Activated T-helper 2 cell treated with anti-CD3 and anti-CD28 coated beads, Interferon-gamma antibody, Interleukin-2, Interleukin-4, amounts not matched to agents 10 μg/mL and 5 μg/mL and 100 μg/mL, durations not matched to agents 14 hours and 24 hours and 36 hours (primary cell): ENCODE measurements around the gene OSBPL10. TPM values are rescaled to one million over a fixed set of nuclear protein-coding genes. Genes with fewer than 3 reads are reported as not detected.

Experiments
- DNase-seq: peaks from one replicate; pipeline ENCODE4 v3.0.0; 2021; ENCODE audit warnings: low spot score
- H3K27ac Mint-ChIP-seq: one replicate; pipeline ENCODE4 v1.8.0; 2021; ENCODE audit warnings: mixed read lengths
- H3K27me3 Mint-ChIP-seq: one replicate; pipeline ENCODE4 v1.8.0; 2021; ENCODE audit warnings: low read depth, mixed read lengths
- H3K36me3 Mint-ChIP-seq: one replicate; pipeline ENCODE4 v1.8.0; 2021; ENCODE audit warnings: low read depth, mixed read lengths
- H3K4me1 Mint-ChIP-seq: one replicate; pipeline ENCODE4 v1.8.0; 2021; ENCODE audit warnings: low read depth, mixed read lengths
- H3K4me3 Mint-ChIP-seq: one replicate; pipeline ENCODE4 v1.8.0; 2021; ENCODE audit warnings: low read depth, mild to moderate bottlenecking, moderate library complexity, mixed read lengths
- H3K9me3 Mint-ChIP-seq: one replicate; pipeline ENCODE4 v1.8.0; 2021; ENCODE audit warnings: mixed read lengths
- intact Hi-C: fragments of 100-400 bp; cut with micrococcal nuclease; formaldehyde crosslinking; loops from one replicate; pipeline ENCODE4 v1.15.1; 2023
- total RNA-seq: library from RNA; stranded (reverse); gene quantifications from 2 replicates; pipeline ENCODE4 v1.2.3, GENCODE V29; 2022

The OSBPL10 gene
- total RNA-seq, 1 donor from 2014 or later, result 42.5 TPM

- intact Hi-C loops, result no loop called here
- Mint-ChIP-seq H3K4me1 (peaks cover 10% of the 10 kb centered on the region), H3K27me3 (no peaks in the 10 kb centered on the region), H3K9me3 (no peaks in the 10 kb centered on the region), H3K36me3 (no peaks in the 10 kb centered on the region), H3K4me3 (no peak overlapping the region), H3K27ac (no peak overlapping the region)
- DNase-seq, result no peak
These were observed 273.8 kb downstream of the OSBPL10 start for GRCh38 chr3:31707286-31707685.

- no peak overlapping the region for H3K27ac Mint-ChIP-seq
- no peaks in the 10 kb centered on the region for H3K9me3 Mint-ChIP-seq
- no peaks in the 10 kb centered on the region for H3K27me3 Mint-ChIP-seq
- DNase-seq, result no peak
- H3K4me3 Mint-ChIP-seq, result no peak overlapping the region
- intact Hi-C loops, result no loop called here
- H3K4me1 Mint-ChIP-seq, result peaks cover 10% of the 10 kb centered on the region
- no peaks in the 10 kb centered on the region for H3K36me3 Mint-ChIP-seq
These were observed 275.3 kb downstream of the OSBPL10 start for GRCh38 chr3:31705736-31706135.

- Mint-ChIP-seq H3K4me3 (no peak overlapping the region), H3K36me3 (no peaks in the 10 kb centered on the region), H3K4me1 (peaks cover 8% of the 10 kb centered on the region), H3K27me3 (peaks cover 2% of the 10 kb centered on the region), H3K9me3 (no peaks in the 10 kb centered on the region), H3K27ac (no peak overlapping the region)
- DNase-seq, result no peak
- intact Hi-C loops, result no loop called here
These were observed 276.4 kb downstream of the OSBPL10 start for GRCh38 chr3:31704591-31705179.

GRCh38 chr3:31704156-31704555, 276.9 kb downstream of the OSBPL10 start:
- intact Hi-C loops, result no loop called here
- Mint-ChIP-seq H3K4me1 (peaks cover 8% of the 10 kb centered on the region), H3K9me3 (no peaks in the 10 kb centered on the region), H3K27me3 (peaks cover 2% of the 10 kb centered on the region), H3K27ac (no peak overlapping the region), H3K36me3 (no peaks in the 10 kb centered on the region), H3K4me3 (no peak overlapping the region)
- DNase-seq, result no peak

- Mint-ChIP-seq H3K36me3 (no peaks in the 10 kb centered on the region), H3K4me3 (no peak overlapping the region), H3K4me1 (peaks cover 8% of the 10 kb centered on the region), H3K9me3 (no peaks in the 10 kb centered on the region), H3K27ac (no peak overlapping the region), H3K27me3 (peaks cover 2% of the 10 kb centered on the region)
- intact Hi-C loops, result no loop called here
- DNase-seq, result no peak
These were observed 279.8 kb downstream of the OSBPL10 start for GRCh38 chr3:31701286-31701685.

GRCh38 chr3:31699309-31699953, 281.6 kb downstream of the OSBPL10 start:
- peaks cover 2% of the 10 kb centered on the region for H3K27me3 Mint-ChIP-seq
- intact Hi-C loops, result loop anchor here (5.0 kb wide), 1 partner anchor 147 kb away; no protein-coding TSS in a partner anchor
- no peak for DNase-seq
- no peak overlapping the region for H3K4me3 Mint-ChIP-seq
- no peak overlapping the region for H3K27ac Mint-ChIP-seq
- no peaks in the 10 kb centered on the region for H3K36me3 Mint-ChIP-seq
- H3K9me3 Mint-ChIP-seq, result no peaks in the 10 kb centered on the region
- H3K4me1 Mint-ChIP-seq, result no peaks in the 10 kb centered on the region

GRCh38 chr3:31696815-31697548, 284.1 kb downstream of the OSBPL10 start:
- H3K27ac Mint-ChIP-seq, result no peak overlapping the region
- H3K36me3 Mint-ChIP-seq, result no peaks in the 10 kb centered on the region
- no peaks in the 10 kb centered on the region for H3K9me3 Mint-ChIP-seq
- no peak overlapping the region for H3K4me3 Mint-ChIP-seq
- intact Hi-C loops, result loop anchor here (5.0 kb wide), 1 partner anchor 145 kb away; no protein-coding TSS in a partner anchor
- no peak for DNase-seq
- H3K4me1 Mint-ChIP-seq, result no peaks in the 10 kb centered on the region
- peaks cover 2% of the 10 kb centered on the region for H3K27me3 Mint-ChIP-seq

GRCh38 chr3:31696009-31696297, 285.1 kb downstream of the OSBPL10 start:
- Mint-ChIP-seq H3K36me3 (peaks cover under 1% of the 10 kb centered on the region), H3K4me3 (no peak overlapping the region), H3K27ac (no peak overlapping the region), H3K4me1 (no peaks in the 10 kb centered on the region), H3K9me3 (no peaks in the 10 kb centered on the region), H3K27me3 (peaks cover 2% of the 10 kb centered on the region)
- intact Hi-C loops, result loop anchor here (5.0 kb wide), 1 partner anchor 144 kb away; no protein-coding TSS in a partner anchor
- DNase-seq, result no peak

- Mint-ChIP-seq H3K4me3 (no peak overlapping the region), H3K27me3 (peaks cover 2% of the 10 kb centered on the region)
These were observed 285.6 kb downstream of the OSBPL10 start for GRCh38 chr3:31695280-31696008.

GRCh38 chr3:31693346-31693745, 287.7 kb downstream of the OSBPL10 start:
- Mint-ChIP-seq H3K27me3 (no peaks in the 10 kb centered on the region), H3K4me1 (no peaks in the 10 kb centered on the region), H3K4me3 (no peak overlapping the region), H3K9me3 (peaks cover 11% of the 10 kb centered on the region), H3K36me3 (peaks cover 5% of the 10 kb centered on the region), H3K27ac (no peak overlapping the region)
- no peak for DNase-seq
- intact Hi-C loops, result no loop called here

More at GRCh38 chr3:31695280-31696008, 285.6 kb downstream of the OSBPL10 start:
- Mint-ChIP-seq H3K4me1 (no peaks in the 10 kb centered on the region), H3K9me3 (no peaks in the 10 kb centered on the region), H3K27ac (no peak overlapping the region), H3K36me3 (peaks cover 5% of the 10 kb centered on the region)
- intact Hi-C loops, result loop anchor here (5.0 kb wide), 1 partner anchor 143 kb away; no protein-coding TSS in a partner anchor
- DNase-seq, result peak; percentile 13

- H3K9me3 Mint-ChIP-seq, result peaks cover 11% of the 10 kb centered on the region
- no peaks in the 10 kb centered on the region for H3K27me3 Mint-ChIP-seq
- peaks cover 5% of the 10 kb centered on the region for H3K36me3 Mint-ChIP-seq
- no peak overlapping the region for H3K27ac Mint-ChIP-seq
- H3K4me1 Mint-ChIP-seq, result no peaks in the 10 kb centered on the region
- intact Hi-C loops, result no loop called here
- DNase-seq, result no peak
- H3K4me3 Mint-ChIP-seq, result no peak overlapping the region
These were observed 288.3 kb downstream of the OSBPL10 start for GRCh38 chr3:31692751-31693150.

GRCh38 chr3:31690771-31691170, 290.3 kb downstream of the OSBPL10 start:
- Mint-ChIP-seq H3K27me3 (no peaks in the 10 kb centered on the region), H3K4me1 (no peaks in the 10 kb centered on the region), H3K4me3 (no peak overlapping the region), H3K27ac (no peak overlapping the region), H3K9me3 (peaks cover 11% of the 10 kb centered on the region), H3K36me3 (peaks cover 5% of the 10 kb centered on the region)
- intact Hi-C loops, result no loop called here
- no peak for DNase-seq
